Stimulated activated CD4-positive, alpha-beta T cell treated with anti-CD3 and anti-CD28 coated beads, Interleukin-15, amount 100 ng/mL, for 24 hours (primary cell): ENCODE data around the gene DCTN4.
"Not testable (repeated sequence)": the region's sequence is repeated elsewhere in the genome, so short reads cannot be mapped to it uniquely, and the experiment has no call there.

ENCODE experiments used
- DNase-seq: peaks from one replicate; pipeline ENCODE4 v3.0.0-alpha.2; 2020

The DCTN4 gene

DNA sequence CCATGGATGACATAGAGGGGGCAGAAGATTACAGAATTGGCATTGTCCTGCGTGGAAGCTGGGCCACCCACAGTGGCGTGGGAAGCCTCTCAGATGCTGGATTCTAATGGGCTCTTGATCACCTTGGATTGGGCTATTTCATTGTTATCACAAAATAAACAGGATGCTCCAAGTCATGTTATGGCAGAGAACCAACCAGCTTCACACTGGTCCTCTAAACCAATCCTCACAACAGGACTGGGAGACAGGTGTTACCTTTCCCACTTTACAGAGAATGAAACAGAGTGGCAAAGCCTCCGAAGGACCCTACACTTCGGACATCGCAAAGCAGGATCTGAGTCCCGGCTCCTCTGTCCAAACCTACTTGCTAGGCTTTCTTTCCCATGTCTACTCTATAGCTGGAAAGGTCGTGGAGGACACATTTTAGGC lies 19.3 kb upstream of the DCTN4 start:
- DNase-seq = no peak

DNA sequence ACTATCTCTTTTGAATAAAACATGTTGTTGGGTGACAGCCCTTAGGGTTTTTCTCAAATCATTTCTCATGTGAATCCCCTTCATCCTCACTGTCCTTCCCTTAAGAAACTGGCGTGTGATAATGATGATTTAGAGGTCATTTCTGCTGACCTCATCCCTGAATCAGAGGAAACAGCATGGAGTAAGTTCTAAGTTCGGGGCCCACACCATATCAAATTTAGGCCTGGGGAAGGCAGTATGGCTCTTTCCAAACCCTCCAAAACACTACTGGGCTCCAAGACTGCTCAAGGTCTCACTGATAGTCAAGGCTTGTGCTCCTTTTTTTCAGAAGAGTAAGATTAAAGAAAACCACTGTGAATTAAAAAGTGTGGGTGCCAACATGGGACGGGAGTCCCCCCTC lies 18.9 kb upstream of the DCTN4 start:
- DNase-seq = no peak

DNA sequence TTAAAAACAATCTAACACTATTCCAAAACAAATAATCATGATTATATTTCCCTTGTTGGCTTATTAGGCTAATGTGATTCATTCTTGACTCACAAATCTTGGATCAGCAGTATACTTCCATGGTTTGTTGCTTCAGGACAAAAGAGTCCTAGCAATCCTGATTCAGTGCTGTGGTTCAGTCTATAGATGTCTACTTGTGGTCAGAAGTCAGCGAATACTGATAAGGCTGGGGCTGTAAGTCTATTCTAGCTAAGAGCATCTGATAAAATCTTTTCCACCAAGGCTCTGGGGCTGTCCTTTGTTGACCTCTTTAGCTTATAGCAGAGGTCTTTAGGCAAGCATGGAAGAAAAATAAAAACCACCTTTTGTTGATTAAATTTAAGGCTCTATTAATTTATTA lies 15.3 kb upstream of the DCTN4 start:
- no peak for DNase-seq

DNA sequence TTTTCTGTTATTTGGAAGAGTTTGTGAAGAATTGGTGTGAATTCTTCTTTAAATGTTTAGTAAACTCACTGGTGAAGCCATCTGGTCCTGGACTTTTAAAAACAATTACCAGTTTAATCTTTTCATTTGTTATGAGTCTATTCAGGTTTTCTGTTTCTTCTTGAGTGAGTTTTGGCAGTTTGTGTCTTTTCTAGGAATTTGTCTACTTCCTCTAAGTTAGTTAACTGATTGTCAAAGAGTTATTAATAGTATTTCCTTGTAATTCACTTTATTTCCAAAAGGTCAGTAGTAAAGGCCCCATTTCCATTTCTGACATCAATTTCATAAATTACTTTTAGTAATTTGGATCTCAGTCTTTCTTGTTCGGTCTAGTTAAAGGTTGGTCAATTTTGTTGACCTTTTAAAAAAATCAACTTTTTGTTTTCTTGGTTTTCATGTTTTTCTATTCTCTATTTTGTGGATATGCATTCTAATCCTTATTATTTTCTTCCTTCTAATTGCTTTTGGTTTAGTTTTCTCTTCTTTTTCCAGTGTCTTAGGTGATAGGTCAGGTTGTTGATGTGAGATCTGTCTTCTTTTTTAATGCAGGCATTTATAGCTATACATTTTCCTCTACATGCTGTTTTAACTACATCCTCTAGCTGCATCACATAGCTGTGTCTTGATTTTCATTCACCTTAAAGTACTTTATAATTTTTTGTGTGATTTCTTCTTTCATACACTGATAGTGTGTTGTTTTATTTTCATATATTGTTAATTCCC lies 12.4 kb upstream of the DCTN4 start:
- DNase-seq = no peak

DNA sequence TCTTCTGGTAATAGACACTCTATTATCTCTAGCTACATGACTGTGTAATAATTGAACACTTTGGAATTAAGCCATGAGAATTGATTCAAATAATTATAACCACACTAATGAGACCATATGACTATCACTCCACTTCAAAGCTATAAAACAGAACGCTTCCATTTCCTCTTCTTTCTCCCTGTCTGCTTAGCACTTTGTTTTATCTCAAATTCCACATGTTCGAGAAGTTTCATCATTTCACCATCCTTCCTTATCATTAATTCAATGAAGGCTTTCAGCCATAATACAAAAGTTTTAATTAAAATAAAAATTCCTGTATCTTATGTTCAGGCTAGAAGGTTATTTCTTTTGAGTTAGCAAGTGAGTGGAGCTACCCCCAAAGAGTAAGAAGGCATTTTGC lies 7.4 kb upstream of the DCTN4 start:
- no peak for DNase-seq

DNA sequence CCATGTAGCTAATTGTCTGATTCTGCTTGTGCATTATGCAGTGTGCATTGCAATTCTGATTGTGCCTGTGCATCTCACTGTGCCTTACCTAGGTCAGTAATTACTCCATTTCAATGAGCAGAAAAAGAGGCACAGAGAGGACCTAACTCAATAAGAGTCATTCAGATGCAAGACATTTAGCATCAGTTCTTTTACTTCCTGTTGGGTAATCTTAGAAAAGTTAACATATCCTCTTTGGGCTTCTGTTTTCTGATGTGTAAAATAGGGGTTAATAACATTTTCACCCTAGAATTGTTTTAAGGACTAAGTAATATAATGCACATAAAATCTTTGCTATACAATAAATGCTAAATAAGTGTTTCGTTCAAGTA lies 7.0 kb upstream of the DCTN4 start:
- DNase-seq = no peak

DNA sequence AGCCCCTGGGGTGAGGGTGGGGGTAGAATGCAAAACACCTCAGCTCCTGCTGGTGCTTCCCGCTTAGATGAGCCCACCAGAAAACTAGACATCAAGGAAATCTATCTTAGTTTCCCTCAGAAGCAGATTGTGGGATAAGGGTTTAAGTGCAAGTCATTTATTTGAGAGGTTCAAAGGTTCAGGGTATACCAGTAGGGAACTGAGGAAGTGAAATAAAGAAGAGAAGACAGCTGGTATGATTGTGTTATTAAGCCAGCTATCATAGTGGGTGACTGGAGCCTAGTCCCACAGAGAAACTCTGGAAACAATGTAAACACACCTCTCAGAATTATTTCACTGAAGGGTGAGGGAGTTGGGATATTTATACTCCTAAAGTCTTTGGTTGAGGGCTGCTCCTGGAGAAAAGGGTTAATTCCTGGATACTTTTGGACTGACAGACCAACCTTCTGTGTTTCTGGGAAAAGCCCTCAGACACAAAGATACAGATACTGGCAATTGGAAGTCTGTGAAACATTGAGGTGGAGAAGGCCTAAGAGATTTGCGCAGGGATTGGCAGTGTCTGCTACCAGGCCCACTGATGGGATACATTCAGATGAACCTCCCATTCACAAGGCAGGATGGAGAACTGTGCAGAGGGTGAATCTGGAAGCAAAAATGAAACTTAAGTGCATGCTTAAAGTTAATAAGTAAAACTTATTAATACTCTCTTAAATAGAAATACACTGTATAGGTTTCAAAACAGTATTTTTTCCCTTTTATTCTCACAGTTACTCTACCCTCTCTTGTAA lies 6.4 kb upstream of the DCTN4 start:
- DNase-seq = no peak

DNA sequence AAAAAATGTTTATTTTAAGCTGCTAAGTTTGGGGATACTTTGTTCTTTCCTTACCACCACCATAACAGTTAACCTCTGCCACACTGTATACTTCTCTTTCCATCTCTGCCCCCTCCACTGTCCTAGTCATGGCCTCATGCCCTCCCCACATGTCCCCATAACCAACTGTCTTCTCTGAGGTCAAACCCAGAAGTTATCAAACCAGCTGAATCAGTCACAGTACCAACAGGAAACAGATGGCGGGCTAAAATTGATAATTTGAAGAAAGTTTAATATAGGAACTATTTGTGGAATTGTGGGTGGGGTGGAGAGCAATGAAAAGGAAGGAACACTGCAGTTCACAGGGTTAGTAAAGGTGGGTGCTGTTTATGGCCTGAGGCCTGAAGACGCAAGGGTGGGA lies 5.7 kb upstream of the DCTN4 start:
- DNase-seq = no peak

DNA sequence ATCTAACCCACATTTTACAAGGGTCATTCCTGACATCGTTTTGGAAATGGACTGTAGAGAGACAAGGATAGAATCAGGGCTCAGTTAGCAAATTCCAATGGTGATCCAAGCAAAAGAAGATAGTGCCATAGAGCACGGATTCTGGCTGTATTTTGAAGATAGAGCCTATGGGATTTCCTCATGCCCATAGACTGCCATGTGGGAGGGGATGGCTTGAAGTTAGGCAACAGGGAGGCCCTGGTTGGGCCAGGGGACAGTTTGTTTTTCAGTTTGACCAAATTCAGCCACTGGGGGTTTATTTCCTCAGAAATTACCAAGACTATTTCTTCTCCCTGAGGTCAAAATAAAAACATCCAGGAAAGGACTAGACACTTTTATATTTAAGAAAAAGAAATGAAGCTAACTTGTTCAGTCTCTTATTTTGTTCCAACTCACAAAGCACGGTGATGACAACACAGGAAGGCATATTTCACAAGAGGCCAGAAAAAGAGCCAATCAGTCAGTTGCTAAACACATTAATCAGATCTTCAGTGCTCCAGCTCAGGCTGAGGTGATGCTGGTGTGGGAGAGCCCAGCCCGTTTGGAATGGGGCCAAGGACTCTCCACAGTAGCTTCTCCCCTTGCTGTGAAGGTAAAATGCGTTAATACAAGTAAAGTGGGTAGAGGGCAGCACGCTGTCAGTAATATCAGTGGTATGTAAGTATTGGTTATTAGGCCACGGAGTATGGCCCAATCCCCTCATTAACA lies 4.4 kb upstream of the DCTN4 start:
- no peak for DNase-seq

DNA sequence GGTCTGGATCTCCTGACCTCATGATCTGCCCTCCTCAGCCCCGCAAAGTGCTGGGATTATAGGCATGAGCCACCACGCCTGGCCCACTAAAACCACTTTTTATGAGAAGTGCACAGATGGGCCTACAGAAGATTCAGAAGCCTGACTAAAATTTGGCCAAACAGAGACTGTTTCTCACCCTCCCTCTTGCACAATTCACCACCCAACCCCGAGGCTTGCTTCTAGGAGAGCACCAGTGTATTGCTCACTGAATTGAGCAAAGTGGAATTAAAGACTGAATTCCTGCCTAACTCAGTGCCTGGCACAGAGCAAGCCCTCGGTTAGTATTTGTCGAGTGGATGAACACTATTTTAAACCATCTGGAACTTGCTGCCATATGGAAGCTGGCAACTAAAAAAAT lies 3.4 kb upstream of the DCTN4 start:
- no peak for DNase-seq

DNA sequence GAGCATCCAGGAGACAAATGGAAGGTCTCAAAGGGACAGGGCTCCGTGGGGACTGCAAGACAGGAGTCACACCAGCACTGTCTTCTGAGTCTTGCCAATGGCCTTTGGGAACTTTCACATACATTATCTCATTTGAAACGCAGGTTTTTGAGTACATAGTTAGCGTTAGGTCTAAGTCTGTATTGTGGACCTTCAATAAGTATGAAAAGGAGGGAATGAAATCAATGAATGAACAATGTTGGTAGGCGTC lies 442 bp upstream of the DCTN4 start:
- no peak for DNase-seq

DNA sequence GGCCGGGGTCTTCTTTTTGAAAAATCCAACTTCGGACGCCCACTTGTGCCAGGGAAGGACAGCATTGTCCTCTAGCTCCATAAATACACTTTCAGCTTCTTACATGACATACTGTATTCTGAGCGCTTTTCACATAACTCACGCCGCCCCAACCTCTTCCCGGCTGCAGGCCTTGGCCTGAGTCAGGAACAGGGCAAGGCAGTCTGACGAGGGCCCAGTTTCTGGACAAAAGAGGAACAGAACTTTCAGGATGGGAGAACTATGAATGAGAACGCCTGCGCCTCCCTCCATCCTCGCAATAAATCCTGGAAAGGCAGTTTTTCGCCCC lies 650 bp downstream of the DCTN4 start:
- no peak for DNase-seq

DNA sequence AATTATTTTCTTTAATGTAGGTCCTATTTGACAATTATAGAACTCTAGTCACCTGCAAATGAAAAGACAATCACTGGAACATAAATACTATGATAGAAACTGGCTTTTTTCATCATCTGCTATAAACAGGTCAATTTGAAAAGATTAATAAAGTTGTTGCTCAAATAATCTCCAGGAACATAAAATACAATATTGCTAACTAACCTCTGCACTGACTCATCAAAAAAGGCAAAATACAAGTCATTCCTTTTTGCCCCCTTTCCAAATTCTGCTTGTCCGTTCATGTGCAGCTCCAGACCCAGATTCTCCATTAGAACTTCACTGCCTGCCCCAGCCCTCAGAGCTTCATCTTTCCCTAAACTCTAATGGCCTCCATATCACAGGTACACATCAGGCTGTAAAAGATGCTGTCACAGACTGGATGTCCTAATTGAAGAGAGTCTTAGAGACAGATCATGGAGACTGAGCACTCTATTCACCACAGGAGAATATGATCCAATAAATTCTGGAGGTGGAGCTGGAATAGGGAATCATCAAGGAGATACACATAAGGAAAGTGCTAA lies 1.6 kb downstream of the DCTN4 start:
- no peak for DNase-seq

DNA sequence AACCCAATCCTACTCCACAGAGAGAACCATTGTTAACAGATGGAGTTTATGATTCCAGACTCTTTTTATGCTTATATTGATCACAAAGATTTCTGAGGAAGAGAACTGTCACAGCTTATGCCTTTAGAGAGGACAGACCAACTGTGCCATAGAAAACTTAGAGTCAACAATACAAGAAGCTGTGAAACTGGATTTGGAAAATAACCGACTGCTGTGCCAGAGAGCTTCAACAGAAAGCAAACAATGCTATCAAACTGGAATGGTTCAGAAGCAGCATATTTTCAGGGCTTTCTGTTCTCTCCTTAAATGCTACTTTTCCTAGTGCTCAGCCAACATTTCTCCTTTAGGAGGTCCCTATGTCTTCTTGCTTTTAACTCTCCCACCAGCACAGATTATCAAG lies 5.0 kb downstream of the DCTN4 start:
- DNase-seq = no peak

DNA sequence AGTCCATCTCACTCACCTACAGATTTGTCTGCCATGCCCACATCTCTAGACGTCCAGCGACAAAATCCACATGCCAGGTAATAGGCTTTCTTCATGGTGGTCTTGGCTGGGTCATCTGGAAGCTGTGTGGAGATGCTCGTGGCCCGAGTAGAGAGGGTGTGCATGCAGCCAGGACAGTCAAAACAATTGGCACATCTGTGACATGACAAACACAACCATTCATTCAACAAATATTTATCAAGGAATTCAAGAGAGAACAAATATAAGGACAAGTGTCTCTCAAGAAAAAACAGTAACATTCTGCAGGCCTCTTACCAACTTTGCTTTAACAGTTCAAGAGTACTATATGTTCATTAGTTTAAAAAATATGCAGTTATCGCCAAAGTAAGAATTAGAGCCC lies 5.4 kb downstream of the DCTN4 start:
- no peak for DNase-seq

DNA sequence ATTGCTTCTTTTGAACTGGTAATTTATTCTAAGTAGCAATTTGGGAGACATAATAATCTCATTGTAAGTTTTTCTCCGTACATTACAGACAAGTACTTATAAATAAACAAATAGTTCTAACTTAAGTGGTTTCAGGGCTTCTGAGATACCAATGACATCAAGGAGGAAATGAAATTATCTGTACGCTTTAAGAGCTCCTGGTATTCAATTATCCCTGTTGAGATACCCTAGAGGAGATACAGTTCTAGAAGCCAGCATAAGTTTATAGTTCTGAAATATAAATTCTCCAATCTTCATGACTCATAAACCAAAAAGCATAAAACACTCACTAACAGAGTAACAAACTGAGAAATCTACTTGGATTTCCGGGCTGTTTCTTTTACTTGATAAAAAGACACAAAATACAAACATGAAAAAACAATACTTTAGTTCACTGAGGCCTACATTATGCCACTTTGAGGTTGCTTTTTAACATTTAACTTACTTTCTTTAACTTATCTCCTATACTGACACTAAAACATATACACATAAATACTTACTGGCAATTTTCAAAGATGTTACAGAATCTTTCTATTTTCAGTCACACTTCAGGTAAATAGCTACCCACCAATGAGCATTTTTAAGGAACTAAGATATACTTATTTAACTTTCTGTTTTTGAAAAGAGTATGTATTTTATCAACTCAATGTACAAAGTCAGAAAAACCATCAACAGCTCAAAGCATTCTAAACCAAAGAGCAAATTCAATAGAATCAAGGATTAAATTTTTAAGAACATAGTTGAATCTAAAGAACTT lies 7.5 kb downstream of the DCTN4 start:
- no peak for DNase-seq

DNA sequence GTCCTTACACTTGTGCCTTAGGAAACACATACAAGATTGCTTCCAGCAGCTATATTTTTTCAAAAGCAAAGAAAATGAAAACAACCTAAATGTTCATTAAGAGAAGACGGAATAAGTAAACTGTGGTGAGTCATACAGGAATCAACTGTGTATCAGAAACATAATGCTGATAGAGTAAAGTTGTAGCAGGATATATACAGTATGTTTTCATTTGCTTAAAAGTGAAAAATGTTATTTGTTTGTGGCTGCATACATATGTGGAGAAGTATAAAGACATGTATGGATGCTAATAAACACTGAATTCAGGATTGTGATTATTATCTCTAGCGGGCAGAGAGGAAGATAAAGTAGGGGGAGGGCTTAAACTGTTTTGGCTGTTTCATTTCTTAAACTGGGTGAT lies 8.3 kb downstream of the DCTN4 start:
- DNase-seq = no peak

DNA sequence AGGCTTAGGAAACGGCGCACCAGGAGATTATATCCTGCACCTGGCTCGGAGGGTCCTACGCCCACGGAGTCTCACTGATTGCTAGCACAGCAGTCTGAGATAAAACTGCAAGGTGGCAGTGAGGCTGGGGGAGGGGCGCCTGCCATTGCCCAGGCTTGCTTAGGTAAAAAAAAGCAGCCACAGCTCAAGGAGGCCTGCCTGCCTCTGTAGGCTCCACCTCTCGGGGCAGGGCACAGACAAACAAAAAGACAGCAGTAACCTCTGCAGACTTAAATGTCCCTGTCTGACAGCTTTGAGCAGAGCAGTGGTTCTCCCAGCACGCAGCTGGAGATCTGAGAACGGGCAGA lies 15.7 kb downstream of the DCTN4 start:
- DNase-seq = not testable (repeated sequence)

DNA sequence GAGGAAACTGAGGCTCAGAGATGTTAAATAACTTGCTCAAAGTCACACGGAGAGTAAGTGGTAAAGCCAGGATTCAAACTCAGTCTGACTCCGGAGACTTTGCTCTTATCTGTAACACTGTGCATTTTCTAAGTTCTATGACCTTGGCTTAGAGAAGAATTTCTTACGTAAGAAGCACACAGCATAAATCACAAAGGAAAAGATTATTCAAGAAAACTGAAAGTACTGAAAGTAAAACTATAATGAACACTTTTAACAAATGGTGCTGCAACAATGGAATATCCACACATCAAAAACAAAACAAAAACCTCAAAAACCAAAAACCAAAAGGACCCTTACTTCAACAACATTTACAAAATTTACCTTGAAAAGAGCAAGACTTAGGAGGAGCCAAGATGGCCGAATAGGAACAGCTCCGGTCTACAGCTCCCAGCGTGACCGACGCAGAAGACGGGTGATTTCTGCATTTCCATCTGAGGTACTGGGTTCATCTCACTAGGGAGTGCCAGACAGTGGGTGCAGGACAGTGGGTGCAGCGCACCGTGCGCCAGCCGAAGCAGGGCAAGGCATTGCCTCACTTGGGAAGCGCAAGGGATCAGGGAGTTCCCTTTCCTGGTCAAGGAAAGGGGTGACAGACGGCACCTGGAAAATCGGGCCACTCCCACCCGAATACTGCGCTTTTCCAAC lies 16.2 kb downstream of the DCTN4 start:
- not testable (repeated sequence) for DNase-seq

DNA sequence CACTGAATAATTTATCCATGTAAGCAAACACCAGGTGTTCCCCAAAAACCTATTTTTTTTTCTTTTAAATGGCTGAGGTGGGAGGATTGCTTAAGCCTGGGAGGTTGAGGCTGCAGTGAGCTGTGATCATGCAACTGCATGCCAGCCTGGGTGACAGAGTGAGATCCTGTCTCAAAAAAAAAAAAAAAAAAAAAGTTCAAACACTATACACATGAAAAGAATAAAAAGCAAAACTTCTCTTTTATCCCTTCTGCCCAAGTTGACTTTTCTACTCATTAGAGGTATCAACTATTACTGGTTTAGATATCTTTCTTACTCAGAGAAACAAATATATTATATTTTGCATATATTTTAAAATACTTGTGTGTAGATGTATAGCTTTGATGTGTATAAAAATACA lies 17.8 kb downstream of the DCTN4 start:
- no peak for DNase-seq

DNA sequence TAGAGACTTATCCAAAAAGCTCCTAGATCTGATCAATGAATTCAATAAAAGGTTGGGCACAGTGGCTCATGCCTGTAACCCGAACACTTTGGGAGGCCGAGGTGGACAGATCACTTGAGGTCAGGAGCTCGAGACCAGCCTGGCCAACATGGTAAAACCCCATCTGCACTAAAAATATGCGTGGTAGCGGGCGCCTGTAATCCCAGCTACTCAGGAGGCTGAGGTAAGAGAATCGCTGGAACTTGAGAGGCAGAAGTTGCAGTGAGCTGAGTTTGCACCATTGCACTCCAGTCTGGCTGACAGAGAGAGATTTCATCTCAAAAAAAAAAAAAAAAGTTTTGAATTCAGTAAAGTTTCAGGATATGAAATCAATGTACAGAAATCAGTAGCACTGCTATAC lies 20.0 kb downstream of the DCTN4 start:
- DNase-seq = no peak

DNA sequence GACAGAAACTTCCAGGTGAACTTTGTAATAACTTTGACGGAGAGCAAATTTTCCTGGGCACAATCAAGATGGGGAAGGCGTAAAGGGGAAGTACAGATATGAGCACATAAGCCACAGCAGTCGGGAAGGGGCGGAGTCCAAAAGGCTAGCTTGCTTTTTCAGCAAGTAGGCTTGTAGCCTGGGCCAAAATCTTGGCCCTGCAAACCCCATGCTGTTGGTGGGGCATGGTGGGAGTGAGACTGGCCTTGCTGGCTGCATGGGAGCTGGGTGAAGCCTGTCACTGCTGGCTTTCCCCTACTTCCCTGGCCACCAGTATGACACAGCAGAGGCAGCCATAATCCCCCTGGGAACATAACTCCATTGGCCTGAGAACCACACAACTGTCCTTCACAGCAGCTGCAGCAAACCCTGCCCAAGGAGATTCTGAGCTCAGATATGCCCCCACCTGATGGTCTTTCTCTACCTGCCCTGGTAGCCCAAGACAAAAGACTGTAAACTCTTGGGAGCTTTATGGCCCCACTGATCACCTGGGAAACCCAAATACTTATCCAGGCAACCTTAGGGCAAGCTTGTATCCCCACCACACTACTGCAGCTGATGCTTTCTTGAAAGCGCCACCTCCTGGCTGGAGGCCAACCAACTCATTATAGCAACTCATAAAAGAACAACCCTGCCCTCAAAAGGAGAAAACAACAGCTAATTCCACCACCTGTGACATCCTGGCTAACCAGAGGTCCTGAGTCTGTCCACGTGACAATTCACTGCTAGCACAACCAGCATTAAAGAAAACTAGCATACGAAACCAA lies 24.0 kb downstream of the DCTN4 start:
- DNase-seq = peak; percentile 38
